ENCODE measurements around the gene UST.

UST gene

DNA sequence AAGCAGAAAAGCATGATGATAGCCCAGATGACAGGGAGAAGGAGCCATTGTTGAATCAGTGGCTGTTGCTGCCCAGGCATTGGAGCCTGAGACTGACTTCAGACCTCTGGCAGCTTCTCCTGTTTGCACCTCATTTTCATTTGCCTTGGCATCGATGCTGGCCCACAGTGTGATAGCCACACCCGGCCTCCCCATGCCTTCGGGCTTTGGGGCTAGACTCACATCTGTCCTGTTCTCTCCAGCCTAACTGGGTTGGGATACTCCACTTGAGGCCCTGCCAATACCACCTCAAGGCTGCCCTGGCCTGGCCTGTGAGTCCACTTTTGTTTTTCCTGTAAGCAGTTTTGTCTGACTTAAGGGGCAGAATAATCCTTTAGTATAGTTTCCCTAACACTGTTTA is 140.4 kb downstream of the UST start:
- no peak overlapping the region for H3K4me3 ChIP-seq (IDR thresholded peaks at IDR 0.05; ENCODE audit: insufficient read depth, low read depth, low read length)
- TF ChIP-seq, protein P1, sequence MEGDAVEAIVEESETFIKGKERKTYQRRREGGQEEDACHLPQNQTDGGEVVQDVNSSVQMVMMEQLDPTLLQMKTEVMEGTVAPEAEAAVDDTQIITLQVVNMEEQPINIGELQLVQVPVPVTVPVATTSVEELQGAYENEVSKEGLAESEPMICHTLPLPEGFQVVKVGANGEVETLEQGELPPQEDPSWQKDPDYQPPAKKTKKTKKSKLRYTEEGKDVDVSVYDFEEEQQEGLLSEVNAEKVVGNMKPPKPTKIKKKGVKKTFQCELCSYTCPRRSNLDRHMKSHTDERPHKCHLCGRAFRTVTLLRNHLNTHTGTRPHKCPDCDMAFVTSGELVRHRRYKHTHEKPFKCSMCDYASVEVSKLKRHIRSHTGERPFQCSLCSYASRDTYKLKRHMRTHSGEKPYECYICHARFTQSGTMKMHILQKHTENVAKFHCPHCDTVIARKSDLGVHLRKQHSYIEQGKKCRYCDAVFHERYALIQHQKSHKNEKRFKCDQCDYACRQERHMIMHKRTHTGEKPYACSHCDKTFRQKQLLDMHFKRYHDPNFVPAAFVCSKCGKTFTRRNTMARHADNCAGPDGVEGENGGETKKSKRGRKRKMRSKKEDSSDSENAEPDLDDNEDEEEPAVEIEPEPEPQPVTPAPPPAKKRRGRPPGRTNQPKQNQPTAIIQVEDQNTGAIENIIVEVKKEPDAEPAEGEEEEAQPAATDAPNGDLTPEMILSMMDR (conservative IDR thresholded peaks at IDR 0.05; ENCODE audit: low read depth, low read length): no peak
- no peaks in the 10 kb centered on the region for H3K36me3 ChIP-seq (ENCODE audit: insufficient read depth)
- H3K27me3 ChIP-seq (ENCODE audit: insufficient read depth, low read depth): no peaks in the 10 kb centered on the region
- H3K9ac ChIP-seq: no peak overlapping the region
- H3K4me2 ChIP-seq: no peak overlapping the region
- H2AFZ ChIP-seq (ENCODE audit: low read depth): no peak overlapping the region
- H3K4me1 ChIP-seq (ENCODE audit: low read depth, poor library complexity, severe bottlenecking): no peaks in the 10 kb centered on the region
- no peaks in the 10 kb centered on the region for H4K20me1 ChIP-seq (ENCODE audit: insufficient read depth)
- H3K79me2 ChIP-seq (ENCODE audit: insufficient read depth, low read depth): no peaks in the 10 kb centered on the region
- no peak overlapping the region for H3K27ac ChIP-seq

DNA sequence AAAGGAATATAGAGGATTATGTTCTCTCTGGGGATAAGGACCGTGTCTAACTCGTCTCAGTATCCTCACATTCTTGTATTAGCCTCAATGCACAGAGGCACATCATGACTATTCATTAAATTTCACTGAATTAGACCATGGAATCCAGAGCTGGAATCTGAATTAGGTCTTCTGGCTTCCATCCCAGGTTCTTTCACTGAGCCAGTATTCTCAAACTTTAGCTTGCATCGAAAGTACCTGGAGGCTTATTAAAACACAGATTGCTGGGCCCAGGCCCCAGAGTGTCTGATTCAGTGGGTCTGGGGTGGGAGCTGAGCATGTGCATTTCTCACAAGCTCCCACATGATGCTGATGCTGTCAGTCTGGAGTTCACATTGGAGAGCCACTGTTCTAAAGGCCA is 142.0 kb downstream of the UST start:
- H3K27me3 ChIP-seq (ENCODE audit: insufficient read depth, low read depth): no peaks in the 10 kb centered on the region
- H4K20me1 ChIP-seq (ENCODE audit: insufficient read depth): no peaks in the 10 kb centered on the region
- H3K36me3 ChIP-seq (ENCODE audit: insufficient read depth): no peaks in the 10 kb centered on the region
- H3K9ac ChIP-seq: no peak overlapping the region
- H3K4me2 ChIP-seq: no peak overlapping the region
- no peak overlapping the region for H3K4me3 ChIP-seq (IDR thresholded peaks at IDR 0.05; ENCODE audit: insufficient read depth, low read depth, low read length)
- H3K4me1 ChIP-seq (ENCODE audit: low read depth, poor library complexity, severe bottlenecking): no peaks in the 10 kb centered on the region
- TF ChIP-seq, protein P1 (conservative IDR thresholded peaks at IDR 0.05; ENCODE audit: low read depth, low read length): no peak
- H3K27ac ChIP-seq: no peak overlapping the region
- no peak overlapping the region for H2AFZ ChIP-seq (ENCODE audit: low read depth)
- H3K79me2 ChIP-seq (ENCODE audit: insufficient read depth, low read depth): no peaks in the 10 kb centered on the region

DNA sequence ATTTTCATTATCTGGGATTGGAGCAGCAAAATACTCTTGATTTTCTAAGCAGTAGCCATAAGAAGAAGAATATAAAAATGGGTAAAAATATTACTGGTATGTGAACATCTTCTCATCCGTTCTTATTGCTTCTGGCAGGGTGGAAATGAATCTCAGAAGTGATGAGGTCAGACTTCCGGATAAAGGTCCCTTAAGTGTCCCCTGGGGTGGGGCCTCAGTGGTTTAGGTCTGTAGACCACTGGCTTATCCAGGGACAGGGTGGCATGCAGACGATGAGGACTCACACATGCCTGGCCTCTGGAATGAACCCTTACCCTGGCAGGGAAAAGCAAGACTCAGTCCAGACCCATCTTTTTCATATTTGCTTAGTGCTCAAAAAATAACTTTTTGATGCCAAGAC is 143.3 kb downstream of the UST start:
- Histone ChIP-seq H3K4me3 (IDR thresholded peaks at IDR 0.05; ENCODE audit: insufficient read depth, low read depth, low read length) (no peak overlapping the region), H3K27ac (no peak overlapping the region), H3K27me3 (ENCODE audit: insufficient read depth, low read depth) (no peaks in the 10 kb centered on the region), H3K79me2 (ENCODE audit: insufficient read depth, low read depth) (no peaks in the 10 kb centered on the region), H3K9ac (no peak overlapping the region), H3K4me1 (ENCODE audit: low read depth, poor library complexity, severe bottlenecking) (no peaks in the 10 kb centered on the region), H4K20me1 (ENCODE audit: insufficient read depth) (no peaks in the 10 kb centered on the region), H2AFZ (ENCODE audit: low read depth) (no peak overlapping the region), H3K36me3 (ENCODE audit: insufficient read depth) (no peaks in the 10 kb centered on the region), H3K4me2 (no peak overlapping the region)
- TF ChIP-seq, protein P1 (conservative IDR thresholded peaks at IDR 0.05; ENCODE audit: low read depth, low read length): no peak

DNA sequence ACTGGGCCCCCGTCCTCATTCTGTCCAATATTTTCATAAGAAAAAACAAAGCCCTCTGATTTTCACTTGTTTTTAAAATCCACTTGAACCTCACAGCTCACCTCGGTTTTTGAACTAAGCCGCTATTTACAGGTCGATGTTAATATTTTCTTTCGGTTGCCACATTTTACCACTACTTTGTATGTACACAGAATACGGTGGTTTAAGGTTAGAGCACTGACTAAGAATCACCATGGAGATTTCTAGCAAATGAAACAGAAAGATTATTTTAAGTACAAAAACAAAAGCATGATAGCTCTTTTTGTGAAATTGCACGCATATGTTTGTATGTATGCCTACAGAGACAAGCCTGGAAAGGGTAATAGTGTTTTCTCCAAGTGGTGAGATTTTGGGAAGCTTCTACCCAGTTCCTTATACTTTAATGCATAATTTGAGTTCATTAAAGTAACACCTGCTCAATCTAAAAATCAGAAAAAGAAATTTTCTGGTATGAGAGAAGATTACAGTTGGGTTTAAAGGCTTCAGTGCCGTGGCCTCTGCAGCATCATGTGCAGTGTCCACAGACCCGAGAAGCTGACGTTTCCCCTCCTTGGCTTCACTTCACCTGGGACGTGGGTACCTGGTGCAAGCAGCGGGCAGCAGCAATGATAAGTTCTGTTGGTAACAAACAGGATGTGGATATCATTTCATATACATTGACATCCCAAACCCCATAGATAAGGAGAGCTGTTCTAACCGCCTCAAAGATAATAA is 144.0 kb downstream of the UST start:
- Histone ChIP-seq H3K4me2 (no peak overlapping the region), H3K27me3 (ENCODE audit: insufficient read depth, low read depth) (no peaks in the 10 kb centered on the region), H3K4me1 (ENCODE audit: low read depth, poor library complexity, severe bottlenecking) (no peaks in the 10 kb centered on the region), H3K79me2 (ENCODE audit: insufficient read depth, low read depth) (no peaks in the 10 kb centered on the region), H4K20me1 (ENCODE audit: insufficient read depth) (no peaks in the 10 kb centered on the region), H2AFZ (ENCODE audit: low read depth) (no peak overlapping the region), H3K4me3 (IDR thresholded peaks at IDR 0.05; ENCODE audit: insufficient read depth, low read depth, low read length) (no peak overlapping the region), H3K9ac (no peak overlapping the region), H3K36me3 (ENCODE audit: insufficient read depth) (no peaks in the 10 kb centered on the region), H3K27ac (no peak overlapping the region)
- TF ChIP-seq, protein P1 (conservative IDR thresholded peaks at IDR 0.05; ENCODE audit: low read depth, low read length): no peak

All from KMS-11 (cell line).